Urinary bladder (tissue), 4 donors: Measurements from ENCODE around the gene SLC12A4. TPM values are rescaled to one million over a fixed set of nuclear protein-coding genes. Genes with fewer than 3 reads are reported as not detected.
"Not testable (repeated sequence)": the region's sequence is repeated elsewhere in the genome, so short reads cannot be mapped to it uniquely, and the experiment has no call there.

Experiments used
- DNase-seq: peaks from one replicate; pipeline ENCODE4 v3.0.0-alpha.2; 2015; ENCODE audit errors: extremely low spot score
- H3K27ac ChIP-seq: one replicate; pipeline ENCODE4 v1.5.1; 2013; ENCODE audit warnings: low read depth, mild to moderate bottlenecking, moderate library complexity
- H3K36me3 ChIP-seq: one replicate; pipeline ENCODE4 v1.6.1; 2013; ENCODE audit warnings: mild to moderate bottlenecking, moderate library complexity; ENCODE audit not compliant: insufficient read depth
- H3K4me1 ChIP-seq: one replicate; pipeline ENCODE4 v1.6.1; 2013; ENCODE audit warnings: mild to moderate bottlenecking, moderate library complexity; ENCODE audit not compliant: insufficient read depth
- H3K4me3 ChIP-seq: one replicate; pipeline ENCODE4 v1.5.1; 2013; ENCODE audit warnings: low read depth, low read length
- WGBS: extraction: QIAGEN DNeasy Blood & Tissue Kit; methylation state at CpG from one replicate; pipeline ENCODE4 v1.1.7; 2013; 5-methylcytosine and 5-hydroxymethylcytosine counted together
- polyA plus RNA-seq: library from polyadenylated mRNA; stranded (reverse); fragments of 200-250 nt; gene quantifications from one replicate; pipeline ENCODE4 v1.2.3, GENCODE V29; 2013
- total RNA-seq: library from RNA; depleted of rRNA; stranded (reverse); fragments of >200 nt; gene quantifications from one replicate; pipeline ENCODE4 v1.2.3, GENCODE V29; 2014
- donor health status: healthy with polysubstance abuse.
- donor health status: healthy.

The SLC12A4 gene
- total RNA-seq (50.7 TPM), polyA plus RNA-seq (42.4 TPM)

GRCh38 chr16:67968400-67969253 is at the start of gene SLC12A4:
Gene SLC12A4, minus strand, starts transcription at chr16:67968637. Its CDS starts 84 bp downstream, at chr16:67968553.
- 2% methylated on average over 78 of the region's 78 CpGs for WGBS
- H3K4me3 ChIP-seq: peak within 1 kb of the TSS; percentile 84
- DNase-seq: peak; percentile 55
- no peaks in the 10 kb centered on the region for H3K36me3 ChIP-seq
- peak within 1 kb of the TSS; percentile 95 for H3K27ac ChIP-seq
- H3K4me1 ChIP-seq: no peaks in the 10 kb centered on the region

- Histone ChIP-seq H3K4me1 (no peaks in the 10 kb centered on the region), H3K27ac (no peak within 1 kb of the TSS), H3K4me3 (no peak within 1 kb of the TSS), H3K36me3 (no peaks in the 10 kb centered on the region)
- 86% methylated on average over 5 of the region's 5 CpGs for WGBS
- DNase-seq: no peak
These were observed 47.2 kb upstream of the SLC12A4 start, which contains the start of gene DPEP2NB for GRCh38 chr16:68015681-68016080. Gene DPEP2NB, minus strand, starts transcription at chr16:68015911. Its CDS starts 141 bp downstream, at chr16:68015770.

- no peak for DNase-seq
- H3K27ac ChIP-seq: no peak overlapping the region
- no peaks in the 10 kb centered on the region for H3K36me3 ChIP-seq
- H3K4me1 ChIP-seq: no peaks in the 10 kb centered on the region
- 68% methylated on average over 1 of the region's 1 CpG for WGBS
- no peak overlapping the region for H3K4me3 ChIP-seq
These were observed 45.0 kb upstream of the SLC12A4 start for GRCh38 chr16:68013440-68013839.

- H3K4me3 ChIP-seq, H3K36me3 ChIP-seq, H3K27ac ChIP-seq, H3K4me1 ChIP-seq, DNase-seq: not testable (repeated sequence)
- 83% methylated on average over 4 of the region's 4 CpGs for WGBS
These were observed 41.4 kb upstream of the SLC12A4 start for GRCh38 chr16:68009872-68010271.

- 57% methylated on average over 9 of the region's 9 CpGs for WGBS
- H3K27ac ChIP-seq: no peak overlapping the region
- no peak overlapping the region for H3K4me3 ChIP-seq
- no peaks in the 10 kb centered on the region for H3K4me1 ChIP-seq
- no peaks in the 10 kb centered on the region for H3K36me3 ChIP-seq
- no peak for DNase-seq
These were observed 40.8 kb upstream of the SLC12A4 start for GRCh38 chr16:68009157-68009735.

GRCh38 chr16:68005786-68006286 is 37.4 kb upstream of the SLC12A4 start:
- Histone ChIP-seq H3K4me1 (no peaks in the 10 kb centered on the region), H3K4me3 (no peak overlapping the region), H3K27ac (peak overlapping the region; percentile 80), H3K36me3 (no peaks in the 10 kb centered on the region)
- 41% methylated on average over 6 of the region's 6 CpGs for WGBS
- DNase-seq: no peak

GRCh38 chr16:68005211-68005610 is 36.8 kb upstream of the SLC12A4 start:
- no peaks in the 10 kb centered on the region for H3K36me3 ChIP-seq
- no peaks in the 10 kb centered on the region for H3K4me1 ChIP-seq
- H3K27ac ChIP-seq: peak overlapping the region; percentile 80
- whole genome bisulfite sequencing: 81% methylated on average over 9 of the region's 9 CpGs
- DNase-seq: no peak
- H3K4me3 ChIP-seq: no peak overlapping the region

- no peak for DNase-seq
- H3K27ac ChIP-seq: no peak overlapping the region
- WGBS: 74% methylated on average over 4 of the region's 4 CpGs
- no peaks in the 10 kb centered on the region for H3K4me1 ChIP-seq
- no peaks in the 10 kb centered on the region for H3K36me3 ChIP-seq
- H3K4me3 ChIP-seq: no peak overlapping the region
These were observed 34.6 kb upstream of the SLC12A4 start for GRCh38 chr16:68003031-68003430.

- H3K27ac ChIP-seq: no peak overlapping the region
- no peaks in the 10 kb centered on the region for H3K4me1 ChIP-seq
- H3K4me3 ChIP-seq: no peak overlapping the region
- no peak for DNase-seq
- WGBS: 40% methylated on average over 3 of the region's 3 CpGs
- no peaks in the 10 kb centered on the region for H3K36me3 ChIP-seq
These were observed 32.0 kb upstream of the SLC12A4 start for GRCh38 chr16:68000450-68000849.

GRCh38 chr16:67999985-68000384 is 31.5 kb upstream of the SLC12A4 start:
- Histone ChIP-seq H3K4me1 (no peaks in the 10 kb centered on the region), H3K4me3 (no peak overlapping the region), H3K36me3 (no peaks in the 10 kb centered on the region), H3K27ac (no peak overlapping the region)
- DNase-seq: no peak
- WGBS: 58% methylated on average over 2 of the region's 2 CpGs

GRCh38 chr16:67998779-67999688 is 30.6 kb upstream of the SLC12A4 start, which contains the start of gene DPEP2:
Gene DPEP2, minus strand, starts transcription at chr16:67999484. Its CDS starts 6,272 bp downstream, at chr16:67993212.
- not testable (repeated sequence) for H3K4me1 ChIP-seq, H3K36me3 ChIP-seq, H3K4me3 ChIP-seq, H3K27ac ChIP-seq, DNase-seq
- WGBS: 60% methylated on average over 18 of the region's 18 CpGs

GRCh38 chr16:67998231-67998778 is 29.9 kb upstream of the SLC12A4 start:
- not testable (repeated sequence) for H3K4me3 ChIP-seq, DNase-seq, H3K27ac ChIP-seq, H3K4me1 ChIP-seq, H3K36me3 ChIP-seq
- 94% methylated on average over 36 of the region's 36 CpGs for WGBS

- DNase-seq: no peak
- H3K4me1 ChIP-seq: no peaks in the 10 kb centered on the region
- H3K27ac ChIP-seq: no peak overlapping the region
- H3K36me3 ChIP-seq: no peaks in the 10 kb centered on the region
- no peak overlapping the region for H3K4me3 ChIP-seq
- 92% methylated on average over 5 of the region's 5 CpGs for WGBS
These were observed 28.2 kb upstream of the SLC12A4 start for GRCh38 chr16:67996666-67997065.
